HL-60/S4 treated with phorbol 12-myristate 13-acetate at 8.2 ng/mL for 4 days and 3 days (cell line): ENCODE results near the gene CCDC192.

Experiments
- in situ Hi-C: fragments of 300-500 bp; cut with MboI; formaldehyde crosslinking; loops from 2 replicates; pipeline ENCODE4 v1.15.0; 2022; ENCODE audit warnings: low sequenced_read_pairs

The CCDC192 gene

GRCh38 chr5:127975961-127976360 is 272.8 kb downstream of the CCDC192 start:
- in situ Hi-C loops, result no loop called here

GRCh38 chr5:127976525-127976924 is 273.3 kb downstream of the CCDC192 start:
- in situ Hi-C loops, result no loop called here

- in situ Hi-C loops, result no loop called here
Observed at GRCh38 chr5:127976991-127977717, 274.0 kb downstream of the CCDC192 start.

- in situ Hi-C loops, result no loop called here
Observed at GRCh38 chr5:127978738-127979300, 275.6 kb downstream of the CCDC192 start.

GRCh38 chr5:127979475-127979874 is 276.3 kb downstream of the CCDC192 start:
- in situ Hi-C loops, result no loop called here

- in situ Hi-C loops, result no loop called here
Observed at GRCh38 chr5:127980843-127981242, 277.7 kb downstream of the CCDC192 start.

- in situ Hi-C loops, result no loop called here
Observed at GRCh38 chr5:127981498-127981897, 278.3 kb downstream of the CCDC192 start.

GRCh38 chr5:127985811-127986325 is 282.7 kb downstream of the CCDC192 start:
- in situ Hi-C loops, result no loop called here

- in situ Hi-C loops, result no loop called here
Observed at GRCh38 chr5:127987354-127988145, 284.4 kb downstream of the CCDC192 start.

GRCh38 chr5:127988146-127988760 is 285.1 kb downstream of the CCDC192 start:
- in situ Hi-C loops, result no loop called here
